ENCODE measurements around the gene RFTN1.
A peak's percentile ranks its signal among the peaks of the same experiment; 100 is the strongest.

The RFTN1 gene, protein sequence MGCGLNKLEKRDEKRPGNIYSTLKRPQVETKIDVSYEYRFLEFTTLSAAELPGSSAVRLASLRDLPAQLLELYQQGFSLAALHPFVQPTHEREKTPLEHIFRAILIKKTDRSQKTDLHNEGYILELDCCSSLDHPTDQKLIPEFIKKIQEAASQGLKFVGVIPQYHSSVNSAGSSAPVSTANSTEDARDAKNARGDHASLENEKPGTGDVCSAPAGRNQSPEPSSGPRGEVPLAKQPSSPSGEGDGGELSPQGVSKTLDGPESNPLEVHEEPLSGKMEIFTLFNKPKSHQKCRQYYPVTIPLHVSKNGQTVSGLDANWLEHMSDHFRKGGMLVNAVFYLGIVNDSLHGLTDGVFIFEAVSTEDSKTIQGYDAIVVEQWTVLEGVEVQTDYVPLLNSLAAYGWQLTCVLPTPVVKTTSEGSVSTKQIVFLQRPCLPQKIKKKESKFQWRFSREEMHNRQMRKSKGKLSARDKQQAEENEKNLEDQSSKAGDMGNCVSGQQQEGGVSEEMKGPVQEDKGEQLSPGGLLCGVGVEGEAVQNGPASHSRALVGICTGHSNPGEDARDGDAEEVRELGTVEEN

DNA sequence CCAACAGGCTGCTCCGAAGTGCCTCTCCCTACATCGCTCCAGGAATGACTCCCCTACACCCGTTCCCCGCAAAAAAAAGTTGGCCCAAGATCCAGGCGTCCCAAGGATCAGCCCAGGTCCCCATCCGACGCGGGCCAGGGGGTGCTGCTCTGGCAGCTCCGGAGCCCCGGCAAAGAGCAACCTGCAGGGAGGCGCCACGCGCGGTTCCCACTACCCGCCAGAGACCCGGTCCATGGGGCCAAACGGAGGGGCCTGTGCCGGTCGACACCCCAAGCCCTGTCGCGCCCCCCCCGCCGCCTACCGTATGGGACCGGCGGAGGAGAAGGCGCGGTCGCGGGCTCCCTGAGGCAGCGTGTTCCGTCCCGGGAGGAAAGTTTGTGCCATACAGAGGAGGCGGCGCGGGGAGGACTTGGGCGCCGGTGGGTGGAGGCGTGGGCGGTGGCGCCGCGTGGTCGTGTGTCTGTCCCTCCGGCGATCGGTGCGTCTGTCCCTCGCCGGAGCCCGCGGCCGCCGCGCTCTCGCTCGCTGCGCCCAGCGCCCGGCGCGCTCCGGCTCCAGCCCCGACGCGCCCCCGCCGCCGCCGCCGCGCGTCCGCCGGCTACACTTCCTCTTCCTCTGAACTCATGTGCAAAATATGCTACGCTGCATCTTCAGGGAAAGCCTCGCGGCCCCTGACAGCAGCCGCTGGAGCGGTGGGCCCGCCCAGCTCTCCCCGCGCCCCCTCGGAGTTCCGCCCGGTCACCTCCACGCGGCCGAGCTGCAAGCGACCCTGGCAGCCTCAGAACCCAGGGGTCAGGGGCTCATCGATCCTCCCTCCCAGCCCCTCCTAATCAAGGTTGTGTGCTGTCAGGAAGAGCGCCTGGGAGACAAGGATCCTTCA lies at the start of gene RFTN1:
Gene RFTN1, minus strand, starts transcription at position 559 of the 880 bp plus-strand sequence. CDS start 19,830 bp downstream, outside the sequence.
- peak; percentile 48 for DNase-seq

GRCh38 chr3:16559653-16560365 lies 46.3 kb upstream of the RFTN1 start:
- no peak for DNase-seq

- no peak for DNase-seq
Measured at GRCh38 chr3:16554126-16554525, 40.6 kb upstream of the RFTN1 start.

- DNase-seq, result no peak
Measured at GRCh38 chr3:16552757-16553156, 39.3 kb upstream of the RFTN1 start.

GRCh38 chr3:16551342-16551976 lies 38.0 kb upstream of the RFTN1 start:
- no peak for DNase-seq

DNA sequence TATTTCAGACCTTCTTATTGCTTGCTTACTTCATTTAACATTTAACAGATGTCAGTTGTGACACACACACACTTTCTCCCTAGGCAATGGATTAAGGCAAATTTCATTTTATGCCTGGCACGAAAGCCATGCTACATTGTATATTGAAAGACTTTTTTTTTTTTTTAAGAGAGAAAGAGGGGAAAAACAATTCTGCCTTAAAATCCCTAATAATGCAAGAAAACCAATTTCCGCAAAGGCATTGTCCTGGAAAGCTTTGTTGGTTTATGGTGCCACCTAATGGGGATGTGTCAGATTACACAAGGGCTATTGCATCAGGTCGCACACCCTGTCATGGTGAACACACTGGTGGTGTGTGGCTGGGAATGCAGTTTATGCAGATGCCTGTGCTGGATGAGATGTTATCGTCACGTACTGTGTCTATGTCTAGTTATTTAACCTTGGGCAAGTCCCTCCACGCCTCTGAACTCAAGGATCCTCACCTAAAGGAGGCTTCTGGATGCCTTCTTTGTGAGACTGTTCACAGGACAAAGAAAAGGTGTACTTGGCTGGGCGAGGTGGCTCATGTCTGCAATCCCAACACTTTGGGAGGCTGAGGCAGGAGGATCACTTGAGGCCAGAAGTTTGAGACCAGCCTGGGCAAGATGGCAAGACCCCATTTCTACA lies 37.3 kb upstream of the RFTN1 start:
- DNase-seq, result peak; percentile 83

- DNase-seq, result no peak
Measured at GRCh38 chr3:16550305-16550675, 36.8 kb upstream of the RFTN1 start.

DNA sequence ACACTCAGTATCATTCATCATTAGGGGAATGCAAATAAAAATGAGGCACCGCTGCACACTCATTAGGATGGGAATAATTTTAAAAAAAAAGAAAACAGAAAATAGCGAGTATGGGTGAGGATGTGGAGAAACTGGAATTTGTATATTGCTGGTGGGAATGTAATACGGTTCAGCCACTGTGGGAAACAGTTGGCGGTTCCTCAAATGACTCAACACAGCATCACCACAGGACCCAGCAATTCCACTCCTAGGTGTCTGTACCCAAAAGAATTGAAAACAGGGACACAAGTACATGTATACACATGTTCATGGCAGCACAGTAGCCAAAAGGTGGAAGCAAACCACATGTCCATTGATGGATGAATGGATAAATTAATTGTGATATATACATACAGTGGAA lies 35.2 kb upstream of the RFTN1 start:
- DNase-seq, result no peak

- no peak for DNase-seq
Measured at GRCh38 chr3:16547561-16548357, 34.3 kb upstream of the RFTN1 start.

- no peak for DNase-seq
Measured at GRCh38 chr3:16546186-16547010, 32.9 kb upstream of the RFTN1 start.

- no peak for DNase-seq
Measured at GRCh38 chr3:16545413-16546185, 32.1 kb upstream of the RFTN1 start.

GRCh38 chr3:16543242-16543864 lies 29.9 kb upstream of the RFTN1 start:
- no peak for DNase-seq

DNA sequence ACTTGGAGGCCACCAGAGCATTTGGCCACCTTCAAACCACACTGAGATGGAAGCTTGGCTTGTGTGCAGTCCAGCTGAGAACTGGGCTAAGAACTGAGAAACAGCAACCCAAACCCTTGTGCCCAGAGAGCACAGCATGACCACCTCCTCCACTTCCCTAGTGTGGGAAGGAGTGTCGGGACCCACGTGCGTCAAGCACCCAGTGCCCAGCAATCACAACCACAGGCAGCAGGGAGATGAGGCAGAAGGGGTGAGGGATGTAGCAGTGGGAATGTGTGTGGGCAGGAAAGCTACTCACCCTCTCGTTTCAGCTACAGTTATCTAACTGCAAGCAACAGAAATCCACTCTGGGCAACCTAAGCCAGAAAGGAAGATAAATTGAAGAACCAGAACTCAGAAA lies 25.0 kb upstream of the RFTN1 start:
- DNase-seq, result no peak

- DNase-seq, result no peak
Measured at GRCh38 chr3:16536996-16537395, 23.5 kb upstream of the RFTN1 start.

DNA sequence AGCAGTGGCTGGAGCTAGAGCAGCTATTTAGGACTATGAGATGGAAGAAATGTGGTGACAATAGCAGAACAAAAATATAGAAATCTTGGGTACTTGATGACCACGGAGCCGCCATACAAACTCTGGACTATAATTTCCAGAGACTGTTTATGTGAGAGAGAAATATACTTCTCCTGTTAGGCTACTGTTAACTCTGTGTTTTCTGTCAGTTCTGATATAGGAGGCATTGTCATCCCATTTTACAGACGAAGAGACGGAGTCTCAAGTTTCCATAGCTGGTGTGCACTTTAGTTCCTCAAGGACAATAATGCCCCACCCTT lies 22.8 kb upstream of the RFTN1 start:
- no peak for DNase-seq

GRCh38 chr3:16534640-16535262 lies 21.3 kb upstream of the RFTN1 start:
- DNase-seq, result no peak

DNA sequence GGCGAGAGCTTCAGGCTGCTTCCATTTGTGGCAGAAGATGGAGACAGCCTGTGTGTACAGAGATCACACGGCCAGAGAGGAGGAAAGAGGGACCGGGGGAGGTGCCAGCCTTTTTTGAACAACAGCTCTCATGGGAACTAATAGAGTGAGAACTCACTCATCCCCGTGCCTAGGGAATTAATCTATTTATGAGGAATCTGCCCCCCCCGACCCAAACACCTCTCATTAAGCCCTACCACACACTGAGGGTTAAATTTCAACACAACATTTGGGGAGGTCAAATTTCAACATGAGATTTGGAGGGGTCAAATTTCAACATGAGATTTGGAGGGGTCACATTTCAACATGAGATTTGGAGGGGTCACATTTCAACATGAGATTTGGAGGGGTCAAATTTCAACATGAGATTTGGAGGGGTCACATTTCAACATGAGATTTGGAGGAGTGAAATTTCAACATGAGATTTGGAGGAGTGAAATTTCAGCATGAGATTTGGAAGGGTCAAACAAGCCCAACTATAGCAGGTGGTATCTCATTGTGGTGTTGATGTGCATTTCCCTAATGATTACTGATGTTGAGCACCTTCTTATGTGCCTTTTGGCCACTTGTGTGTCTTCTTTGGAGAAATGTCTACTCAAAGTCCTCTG lies 20.6 kb upstream of the RFTN1 start:
- no peak for DNase-seq

DNA sequence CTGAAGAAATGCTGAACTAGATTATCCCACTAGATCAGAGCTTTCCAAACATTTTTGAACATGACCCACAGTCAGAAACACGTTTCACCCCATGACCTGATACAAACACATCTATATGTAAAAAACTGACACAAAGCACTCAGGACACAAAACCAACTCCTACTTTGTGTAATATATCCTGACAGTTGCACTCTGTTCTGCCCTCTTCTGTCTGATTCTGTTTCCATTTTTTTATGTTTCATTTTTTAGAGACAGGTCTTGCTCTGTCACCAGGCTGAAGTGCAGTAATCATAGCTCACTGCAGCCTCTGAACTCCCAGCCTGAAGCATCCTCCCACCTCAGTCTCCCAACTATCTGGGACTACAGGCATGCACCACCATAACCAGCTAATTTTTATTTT lies 15.8 kb upstream of the RFTN1 start:
- DNase-seq, result no peak
